GM21825 (cell line): ENCODE data around the gene CLEC18C.
"Not testable (repeated sequence)": the region's sequence is repeated elsewhere in the genome, so short reads cannot be mapped to it uniquely, and the experiment has no call there.

Experiments used
- ATAC-seq: cut with Tn5 transposase; IDR thresholded peaks from one replicate; pipeline ENCODE4 v1.9.1; 2021; ENCODE audit warnings: mild to moderate bottlenecking, moderate library complexity; ENCODE audit not compliant: unreplicated experiment

Gene CLEC18C

GRCh38 chr16:70204668-70205405 lies 31.2 kb downstream of the CLEC18C start:
- not testable (repeated sequence) for ATAC-seq

- not testable (repeated sequence) for ATAC-seq
These were observed 32.8 kb downstream of the CLEC18C start for GRCh38 chr16:70206382-70206781.

- ATAC-seq, result not testable (repeated sequence)
These were observed 45.0 kb downstream of the CLEC18C start for GRCh38 chr16:70218586-70218985.

GRCh38 chr16:70222574-70222973 lies 49.0 kb downstream of the CLEC18C start:
- ATAC-seq, result not testable (repeated sequence)

- ATAC-seq, result not testable (repeated sequence)
These were observed 49.6 kb downstream of the CLEC18C start for GRCh38 chr16:70223216-70223615.

- ATAC-seq, result not testable (repeated sequence)
These were observed 50.5 kb downstream of the CLEC18C start for GRCh38 chr16:70223971-70224513.

GRCh38 chr16:70224645-70225044 lies 51.1 kb downstream of the CLEC18C start:
- ATAC-seq, result not testable (repeated sequence)

- not testable (repeated sequence) for ATAC-seq
These were observed 51.8 kb downstream of the CLEC18C start for GRCh38 chr16:70225430-70225829.

GRCh38 chr16:70226024-70226423 lies 52.4 kb downstream of the CLEC18C start:
- ATAC-seq, result not testable (repeated sequence)

- not testable (repeated sequence) for ATAC-seq
These were observed 58.2 kb downstream of the CLEC18C start for GRCh38 chr16:70231831-70232230.
